ENCODE results near the gene BCAS4.

Gene BCAS4

GRCh38 chr20:50819349-50819748 lies 24.5 kb downstream of the BCAS4 start:
- Histone ChIP-seq H3K27ac (ENCODE audit: low read depth, low read length) (no peak overlapping the region), H3K9me3 (ENCODE audit: low read length) (no peaks in the 10 kb centered on the region), H3K4me3 (ENCODE audit: low read depth in 1 of 2, low read length in 2 of 2) (no peak overlapping the region), H3K36me3 (ENCODE audit: insufficient read depth, low read length) (no peaks in the 10 kb centered on the region), H3K27me3 (ENCODE audit: control insufficient read depth in 1 of 2, insufficient read depth in 2 of 2, low read length in 2 of 2) (no peaks in the 10 kb centered on the region), H3K9ac (ENCODE audit: low read length) (no peak overlapping the region), H3K4me1 (ENCODE audit: insufficient read depth, low read length) (peaks cover 7% of the 10 kb centered on the region)

DNA sequence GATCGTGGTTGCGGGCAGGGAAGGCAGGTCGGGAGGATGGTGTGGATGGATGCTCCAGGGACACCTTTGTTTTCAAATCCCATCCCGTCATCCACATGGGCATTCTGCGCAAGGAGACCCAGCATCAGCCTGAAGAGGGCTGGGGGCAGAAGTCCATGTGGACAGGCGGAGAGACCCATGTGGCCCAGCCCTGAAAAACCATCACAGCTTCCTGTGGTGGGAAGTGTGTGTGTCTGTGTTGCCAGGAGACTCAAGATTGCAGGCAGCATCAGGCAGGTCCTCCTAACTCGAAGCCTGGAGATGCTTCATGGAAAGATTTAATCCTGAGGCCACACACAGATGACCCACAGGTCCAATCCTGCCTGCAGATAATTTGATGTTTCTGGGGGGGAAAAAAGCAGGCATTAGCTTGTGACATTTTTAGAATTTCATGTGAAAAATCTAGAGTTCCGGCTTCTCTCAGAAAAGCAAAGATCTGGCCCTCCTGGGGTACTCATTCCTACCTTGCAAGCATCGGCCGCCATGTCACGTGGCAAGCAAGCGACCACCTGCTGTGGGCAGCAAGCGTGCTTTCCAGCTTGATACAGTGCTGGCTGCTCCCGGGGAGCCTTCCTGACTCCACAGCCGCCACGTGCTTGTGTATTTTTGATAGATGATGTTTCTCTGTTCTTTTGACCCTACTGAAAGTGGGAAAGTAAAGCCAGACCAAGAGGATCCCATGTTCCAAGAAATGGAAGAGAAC lies 25.8 kb downstream of the BCAS4 start:
- Histone ChIP-seq H3K4me1 (ENCODE audit: insufficient read depth, low read length) (peaks cover 7% of the 10 kb centered on the region), H3K27me3 (ENCODE audit: control insufficient read depth in 1 of 2, insufficient read depth in 2 of 2, low read length in 2 of 2) (no peaks in the 10 kb centered on the region), H3K36me3 (ENCODE audit: insufficient read depth, low read length) (no peaks in the 10 kb centered on the region), H3K27ac (ENCODE audit: low read depth, low read length) (no peak overlapping the region), H3K9ac (ENCODE audit: low read length) (no peak overlapping the region), H3K4me3 (ENCODE audit: low read depth in 1 of 2, low read length in 2 of 2) (no peak overlapping the region), H3K9me3 (ENCODE audit: low read length) (no peaks in the 10 kb centered on the region)

GRCh38 chr20:50821257-50821921 lies 26.5 kb downstream of the BCAS4 start:
- H3K27ac ChIP-seq (ENCODE audit: low read depth, low read length) = no peak overlapping the region
- no peak overlapping the region for H3K9ac ChIP-seq (ENCODE audit: low read length)
- no peaks in the 10 kb centered on the region for H3K9me3 ChIP-seq (ENCODE audit: low read length)
- peaks cover 7% of the 10 kb centered on the region for H3K4me1 ChIP-seq (ENCODE audit: insufficient read depth, low read length)
- H3K4me3 ChIP-seq (ENCODE audit: low read depth in 1 of 2, low read length in 2 of 2) = no peak overlapping the region
- no peaks in the 10 kb centered on the region for H3K27me3 ChIP-seq (ENCODE audit: control insufficient read depth in 1 of 2, insufficient read depth in 2 of 2, low read length in 2 of 2)
- no peaks in the 10 kb centered on the region for H3K36me3 ChIP-seq (ENCODE audit: insufficient read depth, low read length)

GRCh38 chr20:50821994-50822393 lies 27.1 kb downstream of the BCAS4 start:
- H3K9me3 ChIP-seq (ENCODE audit: low read length) = no peaks in the 10 kb centered on the region
- no peaks in the 10 kb centered on the region for H3K36me3 ChIP-seq (ENCODE audit: insufficient read depth, low read length)
- no peaks in the 10 kb centered on the region for H3K27me3 ChIP-seq (ENCODE audit: control insufficient read depth in 1 of 2, insufficient read depth in 2 of 2, low read length in 2 of 2)
- no peak overlapping the region for H3K4me3 ChIP-seq (ENCODE audit: low read depth in 1 of 2, low read length in 2 of 2)
- peaks cover 7% of the 10 kb centered on the region for H3K4me1 ChIP-seq (ENCODE audit: insufficient read depth, low read length)
- H3K27ac ChIP-seq (ENCODE audit: low read depth, low read length) = no peak overlapping the region
- H3K9ac ChIP-seq (ENCODE audit: low read length) = no peak overlapping the region

DNA sequence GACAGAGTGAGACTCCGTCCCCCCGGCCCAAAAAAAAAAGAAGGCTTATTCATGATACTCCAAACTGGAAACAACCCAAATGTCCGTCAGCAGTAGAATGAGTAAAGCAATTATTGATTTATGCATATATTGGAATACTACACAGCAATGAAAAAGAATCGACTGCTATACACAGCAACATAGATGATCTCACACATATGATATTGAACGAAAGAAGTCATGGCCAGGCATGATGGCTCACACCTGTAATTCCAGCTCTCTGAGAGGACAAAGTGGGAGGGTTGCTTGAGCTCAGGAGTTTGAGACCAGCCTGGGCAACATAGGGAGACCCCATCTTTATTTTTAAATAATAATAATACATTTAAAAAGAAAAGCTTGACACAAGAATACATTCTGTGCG lies 28.5 kb downstream of the BCAS4 start:
- no peak overlapping the region for H3K27ac ChIP-seq (ENCODE audit: low read depth, low read length)
- H3K36me3 ChIP-seq (ENCODE audit: insufficient read depth, low read length) = no peaks in the 10 kb centered on the region
- peaks cover 4% of the 10 kb centered on the region for H3K4me1 ChIP-seq (ENCODE audit: insufficient read depth, low read length)
- H3K9me3 ChIP-seq (ENCODE audit: low read length) = no peaks in the 10 kb centered on the region
- H3K27me3 ChIP-seq (ENCODE audit: control insufficient read depth in 1 of 2, insufficient read depth in 2 of 2, low read length in 2 of 2) = no peaks in the 10 kb centered on the region
- H3K4me3 ChIP-seq (ENCODE audit: low read depth in 1 of 2, low read length in 2 of 2) = no peak overlapping the region
- no peak overlapping the region for H3K9ac ChIP-seq (ENCODE audit: low read length)

- H3K4me1 ChIP-seq (ENCODE audit: insufficient read depth, low read length) = no peaks in the 10 kb centered on the region
- no peaks in the 10 kb centered on the region for H3K27me3 ChIP-seq (ENCODE audit: control insufficient read depth in 1 of 2, insufficient read depth in 2 of 2, low read length in 2 of 2)
- no peak overlapping the region for H3K27ac ChIP-seq (ENCODE audit: low read depth, low read length)
- H3K4me3 ChIP-seq (ENCODE audit: low read depth in 1 of 2, low read length in 2 of 2) = no peak overlapping the region
- no peaks in the 10 kb centered on the region for H3K36me3 ChIP-seq (ENCODE audit: insufficient read depth, low read length)
- no peaks in the 10 kb centered on the region for H3K9me3 ChIP-seq (ENCODE audit: low read length)
- no peak overlapping the region for H3K9ac ChIP-seq (ENCODE audit: low read length)
These were observed 29.3 kb downstream of the BCAS4 start for GRCh38 chr20:50824137-50824536.

DNA sequence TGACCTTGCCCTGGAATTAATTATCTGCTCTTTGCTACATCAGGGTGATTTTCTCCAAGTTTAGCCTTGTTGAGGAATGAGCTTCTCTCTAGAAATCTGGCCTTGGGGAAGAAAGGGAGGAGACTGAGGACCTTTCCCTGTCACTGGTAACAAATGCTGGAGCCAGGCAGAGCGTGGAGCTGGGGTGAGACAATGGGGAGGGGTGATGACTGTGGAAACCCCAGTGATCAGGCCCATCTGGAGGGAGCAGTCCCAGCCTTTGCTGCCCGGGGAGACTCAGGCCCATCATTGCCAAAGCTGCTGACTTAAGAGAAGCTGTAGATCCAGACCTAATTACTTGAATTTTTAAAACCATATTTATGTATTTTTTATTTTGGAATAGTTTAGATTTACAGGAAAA lies 31.3 kb downstream of the BCAS4 start:
- H3K9ac ChIP-seq (ENCODE audit: low read length) = no peak overlapping the region
- H3K4me1 ChIP-seq (ENCODE audit: insufficient read depth, low read length) = no peaks in the 10 kb centered on the region
- H3K9me3 ChIP-seq (ENCODE audit: low read length) = no peaks in the 10 kb centered on the region
- H3K36me3 ChIP-seq (ENCODE audit: insufficient read depth, low read length) = no peaks in the 10 kb centered on the region
- no peak overlapping the region for H3K27ac ChIP-seq (ENCODE audit: low read depth, low read length)
- no peaks in the 10 kb centered on the region for H3K27me3 ChIP-seq (ENCODE audit: control insufficient read depth in 1 of 2, insufficient read depth in 2 of 2, low read length in 2 of 2)
- no peak overlapping the region for H3K4me3 ChIP-seq (ENCODE audit: low read depth in 1 of 2, low read length in 2 of 2)

GRCh38 chr20:50828363-50829136 lies 33.7 kb downstream of the BCAS4 start:
- H3K4me1 ChIP-seq (ENCODE audit: insufficient read depth, low read length) = no peaks in the 10 kb centered on the region
- no peak overlapping the region for H3K4me3 ChIP-seq (ENCODE audit: low read depth in 1 of 2, low read length in 2 of 2)
- H3K36me3 ChIP-seq (ENCODE audit: insufficient read depth, low read length) = no peaks in the 10 kb centered on the region
- H3K9me3 ChIP-seq (ENCODE audit: low read length) = no peaks in the 10 kb centered on the region
- no peaks in the 10 kb centered on the region for H3K27me3 ChIP-seq (ENCODE audit: control insufficient read depth in 1 of 2, insufficient read depth in 2 of 2, low read length in 2 of 2)
- no peak overlapping the region for H3K9ac ChIP-seq (ENCODE audit: low read length)
- H3K27ac ChIP-seq (ENCODE audit: low read depth, low read length) = no peak overlapping the region

GRCh38 chr20:50831622-50832021 lies 36.8 kb downstream of the BCAS4 start:
- Histone ChIP-seq H3K9me3 (ENCODE audit: low read length) (no peaks in the 10 kb centered on the region), H3K27ac (ENCODE audit: low read depth, low read length) (no peak overlapping the region), H3K27me3 (ENCODE audit: control insufficient read depth in 1 of 2, insufficient read depth in 2 of 2, low read length in 2 of 2) (no peaks in the 10 kb centered on the region), H3K36me3 (ENCODE audit: insufficient read depth, low read length) (no peaks in the 10 kb centered on the region), H3K9ac (ENCODE audit: low read length) (no peak overlapping the region), H3K4me1 (ENCODE audit: insufficient read depth, low read length) (no peaks in the 10 kb centered on the region), H3K4me3 (ENCODE audit: low read depth in 1 of 2, low read length in 2 of 2) (no peak overlapping the region)

- Histone ChIP-seq H3K27ac (ENCODE audit: low read depth, low read length) (no peak overlapping the region), H3K27me3 (ENCODE audit: control insufficient read depth in 1 of 2, insufficient read depth in 2 of 2, low read length in 2 of 2) (no peaks in the 10 kb centered on the region), H3K36me3 (ENCODE audit: insufficient read depth, low read length) (no peaks in the 10 kb centered on the region), H3K4me3 (ENCODE audit: low read depth in 1 of 2, low read length in 2 of 2) (no peak overlapping the region), H3K9me3 (ENCODE audit: low read length) (no peaks in the 10 kb centered on the region), H3K9ac (ENCODE audit: low read length) (no peak overlapping the region), H3K4me1 (ENCODE audit: insufficient read depth, low read length) (peaks cover 10% of the 10 kb centered on the region)
These were observed 39.7 kb downstream of the BCAS4 start for GRCh38 chr20:50834599-50835005.

- Histone ChIP-seq H3K4me3 (ENCODE audit: low read depth in 1 of 2, low read length in 2 of 2) (peak overlapping the region in 1 of 2 donors; percentile 35), H3K27ac (ENCODE audit: low read depth, low read length) (peak overlapping the region; percentile 71), H3K9me3 (ENCODE audit: low read length) (no peaks in the 10 kb centered on the region), H3K27me3 (ENCODE audit: control insufficient read depth in 1 of 2, insufficient read depth in 2 of 2, low read length in 2 of 2) (no peaks in the 10 kb centered on the region), H3K9ac (ENCODE audit: low read length) (peak overlapping the region; percentile 41), H3K4me1 (ENCODE audit: insufficient read depth, low read length) (peaks cover 10% of the 10 kb centered on the region), H3K36me3 (ENCODE audit: insufficient read depth, low read length) (no peaks in the 10 kb centered on the region)
These were observed 42.9 kb downstream of the BCAS4 start for GRCh38 chr20:50837532-50838321.
